GM12872 (cell line): ENCODE data around the gene C4orf51.

Experiments used
- TF ChIP-seq, protein P1 (sequence below): IDR thresholded peaks from 3 replicates; pipeline ENCODE4 v1.5.1; 2011; ENCODE audit warnings: low read depth, mild to moderate bottlenecking, low read length, moderate library complexity; ENCODE audit not compliant: insufficient read depth

Gene C4orf51

DNA sequence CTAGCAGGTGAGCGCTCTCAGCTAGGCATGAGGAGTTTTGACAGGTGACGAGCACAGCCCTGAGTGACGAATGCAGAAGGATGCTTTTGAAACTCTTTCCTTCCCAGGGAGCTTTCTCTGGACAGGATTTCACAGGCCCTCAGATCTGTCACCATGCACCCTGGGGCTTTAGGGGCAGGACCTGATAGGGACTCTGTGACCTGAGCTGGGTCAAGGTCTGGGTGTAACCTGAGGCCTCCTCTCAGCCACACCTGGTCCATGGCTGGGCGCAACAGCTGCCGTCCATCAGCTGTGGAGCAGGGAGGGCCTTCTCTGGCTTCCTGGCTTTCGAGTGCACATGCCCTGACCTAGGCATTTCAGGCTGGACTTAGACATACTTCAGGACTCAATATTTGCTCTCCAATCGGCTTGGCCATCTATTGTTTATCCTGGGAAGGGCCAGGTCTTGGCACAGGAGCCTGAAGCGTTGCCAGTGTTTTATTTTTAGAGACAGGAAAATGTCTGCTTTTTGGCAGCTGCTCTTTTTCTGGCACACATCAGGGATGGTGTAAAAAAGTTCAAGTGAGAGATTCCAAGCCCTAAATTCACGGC, 56.4 kb downstream of the C4orf51 start:
- TF ChIP-seq, protein P1, sequence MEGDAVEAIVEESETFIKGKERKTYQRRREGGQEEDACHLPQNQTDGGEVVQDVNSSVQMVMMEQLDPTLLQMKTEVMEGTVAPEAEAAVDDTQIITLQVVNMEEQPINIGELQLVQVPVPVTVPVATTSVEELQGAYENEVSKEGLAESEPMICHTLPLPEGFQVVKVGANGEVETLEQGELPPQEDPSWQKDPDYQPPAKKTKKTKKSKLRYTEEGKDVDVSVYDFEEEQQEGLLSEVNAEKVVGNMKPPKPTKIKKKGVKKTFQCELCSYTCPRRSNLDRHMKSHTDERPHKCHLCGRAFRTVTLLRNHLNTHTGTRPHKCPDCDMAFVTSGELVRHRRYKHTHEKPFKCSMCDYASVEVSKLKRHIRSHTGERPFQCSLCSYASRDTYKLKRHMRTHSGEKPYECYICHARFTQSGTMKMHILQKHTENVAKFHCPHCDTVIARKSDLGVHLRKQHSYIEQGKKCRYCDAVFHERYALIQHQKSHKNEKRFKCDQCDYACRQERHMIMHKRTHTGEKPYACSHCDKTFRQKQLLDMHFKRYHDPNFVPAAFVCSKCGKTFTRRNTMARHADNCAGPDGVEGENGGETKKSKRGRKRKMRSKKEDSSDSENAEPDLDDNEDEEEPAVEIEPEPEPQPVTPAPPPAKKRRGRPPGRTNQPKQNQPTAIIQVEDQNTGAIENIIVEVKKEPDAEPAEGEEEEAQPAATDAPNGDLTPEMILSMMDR = no peak

DNA sequence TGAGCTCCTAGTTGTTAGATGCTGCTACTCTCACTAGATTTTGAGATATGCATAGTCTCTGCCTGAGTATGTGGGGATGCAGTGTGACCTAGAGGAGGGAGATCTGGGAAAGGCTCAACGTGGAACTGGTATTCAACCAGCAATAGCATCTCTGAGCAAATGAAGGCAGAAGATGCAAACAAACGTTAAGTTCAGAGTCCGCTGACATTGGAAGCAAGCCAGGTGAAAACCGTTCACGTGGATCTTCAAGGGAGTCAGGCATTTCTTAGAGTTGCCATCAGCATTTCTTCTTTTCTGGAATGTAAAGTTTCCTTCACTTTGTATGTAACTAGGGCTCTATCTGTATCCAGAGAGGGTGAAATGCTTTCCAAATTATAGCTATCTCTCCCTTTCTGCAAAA, 59.9 kb downstream of the C4orf51 start:
- TF ChIP-seq, protein P1 = no peak

DNA sequence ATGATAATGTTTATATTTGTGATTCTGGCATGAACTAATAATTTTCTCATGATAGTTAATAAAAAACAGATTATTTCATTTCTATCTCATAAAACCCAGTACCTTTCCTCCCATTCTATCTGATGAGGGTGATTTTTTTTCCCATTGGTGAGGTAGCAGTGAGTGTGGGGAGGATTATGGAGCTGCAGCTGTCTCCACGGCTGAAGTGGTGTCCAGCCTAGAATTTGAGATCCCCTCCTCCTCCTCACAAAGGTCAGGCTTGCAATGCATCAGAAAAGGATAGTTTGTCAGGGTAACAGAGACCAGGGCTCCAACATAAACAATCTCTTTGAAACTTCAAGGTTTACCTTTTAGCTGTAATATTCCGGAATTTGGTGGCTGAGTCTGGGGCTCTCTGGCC, 60.9 kb downstream of the C4orf51 start:
- TF ChIP-seq, protein P1 = no peak

DNA sequence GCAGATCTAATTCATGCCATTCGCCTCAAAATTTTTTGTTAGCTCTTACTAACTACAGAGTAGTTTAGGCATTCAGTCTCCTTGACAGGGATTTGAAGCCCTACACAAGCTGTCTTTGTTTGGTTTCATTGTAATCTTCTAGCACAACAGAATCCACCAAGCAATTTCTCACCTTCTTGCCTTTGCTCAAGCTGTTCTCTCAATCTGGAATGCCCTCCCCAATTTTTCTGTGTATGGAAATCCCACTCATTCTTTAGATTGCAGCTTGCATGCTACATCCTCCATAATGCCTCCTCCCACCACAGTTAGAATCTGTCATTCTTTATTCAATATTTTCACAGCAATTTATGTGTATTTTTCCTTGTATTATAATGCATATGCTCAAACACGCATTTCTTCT, 63.7 kb downstream of the C4orf51 start:
- TF ChIP-seq, protein P1 = no peak

DNA sequence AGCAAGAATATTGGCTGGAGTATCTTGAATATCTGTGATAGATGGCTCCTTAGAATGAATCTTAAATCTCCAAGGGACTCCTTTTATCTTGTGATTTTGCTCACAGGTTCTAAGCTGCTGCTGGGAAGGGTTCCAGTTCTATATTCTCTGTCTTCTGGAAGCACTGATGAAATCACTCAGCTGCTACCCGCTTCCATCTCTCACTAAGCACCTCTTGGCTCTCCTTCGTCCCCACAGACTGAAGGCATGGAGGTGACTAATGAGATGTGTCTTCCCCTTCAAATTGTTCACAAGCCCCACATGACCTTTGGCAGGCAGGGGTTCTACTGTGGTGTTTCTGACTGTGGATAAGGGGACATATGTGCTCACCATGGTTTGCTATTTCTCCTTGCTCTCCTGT, 75.9 kb downstream of the C4orf51 start:
- TF ChIP-seq, protein P1 = no peak

DNA sequence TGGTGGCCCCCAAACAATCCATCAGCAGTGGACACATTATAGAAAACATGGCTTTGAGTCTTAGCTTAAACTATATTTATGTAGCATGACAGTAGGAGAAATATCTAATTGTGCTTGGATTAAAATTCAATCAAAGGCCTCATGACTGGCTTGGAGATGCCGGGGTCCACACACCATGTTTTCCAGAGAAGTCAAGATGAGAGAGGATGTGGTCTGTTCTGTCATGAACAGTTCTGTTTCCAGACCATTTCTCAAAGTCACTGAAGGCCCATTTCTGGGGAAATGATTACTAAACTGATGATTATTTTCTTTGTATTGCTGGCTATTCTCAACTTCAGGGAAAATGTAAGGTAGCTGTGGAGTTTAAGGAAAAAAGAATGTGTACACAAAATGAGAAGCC, 76.3 kb downstream of the C4orf51 start:
- TF ChIP-seq, protein P1 = no peak

DNA sequence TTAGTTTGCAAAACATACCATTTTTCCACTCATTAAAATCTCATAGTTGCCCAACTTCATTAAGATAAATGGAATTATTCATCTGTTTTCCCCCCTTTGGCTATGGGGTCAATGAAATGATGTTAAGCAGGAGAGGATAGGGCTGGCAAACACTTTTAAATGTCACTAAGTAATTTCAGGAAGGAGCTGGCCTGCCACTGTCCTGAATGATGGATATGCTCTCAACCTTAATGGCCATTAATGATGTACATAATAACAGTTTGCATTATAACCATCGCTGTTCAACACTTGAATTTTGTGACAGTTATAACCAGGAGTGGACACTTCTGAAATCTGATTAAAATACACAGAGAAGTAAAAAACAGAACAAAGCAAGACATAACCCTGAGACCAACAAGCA, 77.2 kb downstream of the C4orf51 start:
- TF ChIP-seq, protein P1 = no peak
